Left ventricle myocardium inferior (tissue), 1 donor: ENCODE data around the gene PLAAT5. TPM values are rescaled to one million over a fixed set of nuclear protein-coding genes. Genes with fewer than 3 reads are reported as not detected.
"Not testable (repeated sequence)": the region's sequence is repeated elsewhere in the genome, so short reads cannot be mapped to it uniquely, and the experiment has no call there.

Experiments
- DNase-seq: peaks from one replicate; pipeline ENCODE4 v3.0.0-alpha.2; 2020
- H3K27ac ChIP-seq: fragments of 200-600 bp; replicated peaks from 2 replicates; pipeline ENCODE4 v1.8.0; 2021
- H3K27me3 ChIP-seq: fragments of 200-600 bp; 2 replicates; pipeline ENCODE4 v1.8.0; 2021; ENCODE audit warnings: low read depth
- H3K36me3 ChIP-seq: fragments of 200-600 bp; 2 replicates; pipeline ENCODE4 v1.8.0; 2021
- H3K4me1 ChIP-seq: fragments of 200-600 bp; 2 replicates; pipeline ENCODE4 v1.8.0; 2021
- H3K4me3 ChIP-seq: fragments of 200-600 bp; 2 replicates; pipeline ENCODE4 v1.8.0; 2021; ENCODE audit warnings: mild to moderate bottlenecking, moderate library complexity
- H3K9me3 ChIP-seq: fragments of 200-600 bp; replicated peaks from 2 replicates; pipeline ENCODE4 v1.8.0; 2021
- intact Hi-C: fragments of 100-400 bp; cut with micrococcal nuclease; formaldehyde crosslinking; loops from one replicate; pipeline ENCODE4 v1.11.0; 2022
- total RNA-seq: library from RNA; stranded (reverse); fragmentation: NEBNext Ultra II Directional; extraction: Animal tissue kit (Norgen Biotek cat#: 25700); gene quantifications from one replicate; pipeline ENCODE4 v1.2.1, GENCODE V29; 2021
- TF ChIP-seq, protein P1 (sequence below): fragments of 200-600 bp; IDR thresholded peaks from 2 replicates; pipeline ENCODE4 v1.8.0; 2021; ENCODE audit warnings: antibody characterized with exemption, mild to moderate bottlenecking, borderline replicate concordance
- donor health status: DM: no; HTN: yes; CAD: no; lungs with severe emphysema.

PLAAT5 gene
- total RNA-seq, 1 donor from 2014 or later = 1.4 TPM

DNA sequence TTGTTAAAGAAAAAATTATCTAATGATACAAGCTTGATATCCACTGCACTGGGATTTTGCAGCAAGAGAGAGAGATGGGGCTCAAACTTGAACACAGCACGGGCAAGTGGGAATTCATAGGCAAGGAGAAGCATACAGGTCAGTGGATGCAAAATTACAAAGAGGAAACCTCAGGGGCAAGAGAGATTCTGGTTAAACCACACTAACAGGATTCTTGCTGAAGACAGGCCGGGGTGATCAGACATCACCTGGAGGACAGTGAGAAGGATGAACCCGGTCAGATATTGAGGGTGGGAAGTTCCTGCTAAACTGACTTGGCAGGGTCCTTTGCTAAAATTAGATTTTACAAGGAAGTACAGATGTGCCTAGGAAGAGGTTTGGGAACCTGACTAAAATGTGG, 43.1 kb upstream of the PLAAT5 start:
- H3K4me3 ChIP-seq = no peak overlapping the region
- H3K9me3 ChIP-seq = no peaks in the 10 kb centered on the region
- H3K27me3 ChIP-seq = no peaks in the 10 kb centered on the region
- TF ChIP-seq, protein P1, sequence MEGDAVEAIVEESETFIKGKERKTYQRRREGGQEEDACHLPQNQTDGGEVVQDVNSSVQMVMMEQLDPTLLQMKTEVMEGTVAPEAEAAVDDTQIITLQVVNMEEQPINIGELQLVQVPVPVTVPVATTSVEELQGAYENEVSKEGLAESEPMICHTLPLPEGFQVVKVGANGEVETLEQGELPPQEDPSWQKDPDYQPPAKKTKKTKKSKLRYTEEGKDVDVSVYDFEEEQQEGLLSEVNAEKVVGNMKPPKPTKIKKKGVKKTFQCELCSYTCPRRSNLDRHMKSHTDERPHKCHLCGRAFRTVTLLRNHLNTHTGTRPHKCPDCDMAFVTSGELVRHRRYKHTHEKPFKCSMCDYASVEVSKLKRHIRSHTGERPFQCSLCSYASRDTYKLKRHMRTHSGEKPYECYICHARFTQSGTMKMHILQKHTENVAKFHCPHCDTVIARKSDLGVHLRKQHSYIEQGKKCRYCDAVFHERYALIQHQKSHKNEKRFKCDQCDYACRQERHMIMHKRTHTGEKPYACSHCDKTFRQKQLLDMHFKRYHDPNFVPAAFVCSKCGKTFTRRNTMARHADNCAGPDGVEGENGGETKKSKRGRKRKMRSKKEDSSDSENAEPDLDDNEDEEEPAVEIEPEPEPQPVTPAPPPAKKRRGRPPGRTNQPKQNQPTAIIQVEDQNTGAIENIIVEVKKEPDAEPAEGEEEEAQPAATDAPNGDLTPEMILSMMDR = no peak
- no peaks in the 10 kb centered on the region for H3K36me3 ChIP-seq
- DNase-seq = no peak
- intact Hi-C loops = no loop called here
- H3K4me1 ChIP-seq = peaks cover 32% of the 10 kb centered on the region
- H3K27ac ChIP-seq = no peak overlapping the region

DNA sequence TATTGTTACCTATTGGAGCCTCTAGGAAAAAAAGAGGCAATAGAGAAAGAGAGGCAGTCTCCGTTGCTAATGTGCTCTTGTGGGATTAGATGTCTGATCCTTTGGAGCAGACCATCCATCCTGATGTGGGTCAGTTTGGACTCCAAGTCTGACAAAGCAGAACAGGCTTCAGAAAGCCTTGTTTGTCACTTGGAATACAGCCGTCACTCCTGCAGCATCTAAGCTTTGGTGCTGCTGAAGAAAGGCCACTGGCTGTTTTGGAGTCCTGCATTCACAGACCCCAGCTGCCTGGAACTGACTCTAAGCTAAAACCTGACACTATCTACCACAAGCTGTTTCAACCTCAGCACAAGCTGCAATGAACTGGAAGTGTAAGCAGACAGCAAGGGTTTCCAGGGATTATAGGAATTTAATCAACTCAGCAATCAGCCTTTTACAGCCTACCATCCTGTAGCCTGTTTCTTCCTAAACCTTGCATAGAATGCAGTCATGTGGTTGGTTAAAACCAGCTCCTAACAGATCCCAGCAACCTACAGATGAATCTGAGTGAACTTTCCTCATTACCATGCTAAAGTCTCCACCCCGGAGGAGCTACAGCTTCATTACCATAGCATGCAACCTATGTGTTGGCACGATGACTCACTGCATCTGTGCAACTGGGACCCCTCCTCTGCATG, 42.0 kb upstream of the PLAAT5 start:
- no peaks in the 10 kb centered on the region for H3K36me3 ChIP-seq
- H3K4me1 ChIP-seq = peaks cover 22% of the 10 kb centered on the region
- no peaks in the 10 kb centered on the region for H3K27me3 ChIP-seq
- intact Hi-C loops = no loop called here
- H3K4me3 ChIP-seq = no peak overlapping the region
- no peak overlapping the region for H3K27ac ChIP-seq
- DNase-seq = no peak
- H3K9me3 ChIP-seq = no peaks in the 10 kb centered on the region
- TF ChIP-seq, protein P1 = no peak

DNA sequence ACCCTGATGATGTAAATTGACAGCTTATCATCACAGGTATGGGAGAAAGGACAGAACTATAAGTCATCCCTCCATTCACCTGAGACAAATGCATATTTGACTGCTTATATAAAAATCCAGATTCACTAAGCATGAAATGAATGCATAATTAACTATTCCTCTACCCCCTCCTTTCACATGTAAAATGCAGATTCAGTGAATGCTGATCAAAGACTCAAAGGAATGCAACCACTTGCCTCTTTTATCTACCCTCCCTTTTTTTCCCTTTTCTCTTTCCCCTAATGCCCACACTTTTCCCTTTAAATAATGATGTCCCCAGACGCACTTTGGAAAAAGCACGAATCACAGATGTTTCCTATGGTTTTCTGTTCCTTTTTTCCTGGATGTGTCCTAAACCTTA, 41.1 kb upstream of the PLAAT5 start:
- Histone ChIP-seq H3K9me3 (no peaks in the 10 kb centered on the region), H3K36me3 (no peaks in the 10 kb centered on the region), H3K27me3 (no peaks in the 10 kb centered on the region), H3K4me1 (peaks cover 14% of the 10 kb centered on the region), H3K4me3 (no peak overlapping the region), H3K27ac (no peak overlapping the region)
- DNase-seq = no peak
- intact Hi-C loops = no loop called here
- TF ChIP-seq, protein P1 = no peak

DNA sequence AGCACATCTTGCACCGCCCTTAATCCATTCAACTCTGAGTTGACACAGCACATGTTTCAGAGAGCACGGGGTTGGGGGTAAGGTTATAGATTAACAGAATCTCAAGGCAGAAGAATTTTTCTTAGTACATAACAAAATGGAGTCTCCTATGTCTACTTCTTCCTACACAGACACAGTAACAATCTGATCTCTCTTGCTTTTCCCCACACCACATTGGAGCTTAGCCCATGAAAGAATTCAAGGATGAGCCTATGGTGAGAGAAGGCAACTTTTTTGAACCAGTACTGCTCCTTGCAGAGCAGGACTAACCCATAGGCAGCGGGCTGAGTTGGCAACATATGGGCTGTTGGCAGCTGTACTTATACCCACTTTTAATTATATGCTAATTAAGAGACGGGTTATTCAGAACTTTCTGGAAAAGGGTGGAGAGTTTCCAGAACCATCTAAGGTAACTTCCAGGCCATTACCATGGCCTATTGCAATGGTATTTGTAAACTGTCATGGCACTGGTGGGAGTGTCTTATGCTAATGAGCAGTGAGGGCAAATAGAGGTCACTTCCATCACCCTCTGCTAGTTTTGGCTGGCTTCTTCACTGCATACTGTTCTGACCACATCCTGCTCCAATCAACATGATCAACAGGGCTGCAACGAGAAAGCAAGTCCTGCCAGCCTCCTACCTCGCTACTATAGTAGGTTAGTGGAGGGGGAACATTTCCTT, 40.3 kb upstream of the PLAAT5 start:
- H3K36me3 ChIP-seq, H3K9me3 ChIP-seq, H3K4me3 ChIP-seq, intact Hi-C loops, DNase-seq, H3K27ac ChIP-seq, H3K27me3 ChIP-seq, H3K4me1 ChIP-seq: not testable (repeated sequence)

DNA sequence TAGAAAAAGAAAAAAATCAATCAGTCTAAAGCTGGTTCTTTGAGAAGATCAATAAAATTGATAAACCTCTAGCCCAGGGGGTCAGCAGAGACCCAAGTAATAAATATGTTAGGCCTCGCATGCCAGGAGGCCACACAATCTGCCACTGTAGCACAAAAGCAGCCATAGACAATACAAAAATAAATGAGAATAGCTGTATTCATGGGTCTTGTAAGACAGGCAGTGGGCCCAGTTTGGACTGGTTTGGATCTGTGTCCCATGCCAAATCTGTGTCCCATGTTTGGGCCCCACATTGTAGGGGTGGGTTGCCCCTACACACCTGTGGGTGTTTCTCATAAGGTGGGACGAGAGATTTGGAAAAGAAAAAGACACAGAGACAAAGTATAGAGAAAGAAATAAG, 39.1 kb upstream of the PLAAT5 start:
- TF ChIP-seq, protein P1 = no peak
- Histone ChIP-seq H3K27me3 (no peaks in the 10 kb centered on the region), H3K27ac (no peak overlapping the region), H3K4me1 (no peaks in the 10 kb centered on the region), H3K36me3 (no peaks in the 10 kb centered on the region), H3K4me3 (no peak overlapping the region), H3K9me3 (no peaks in the 10 kb centered on the region)
- intact Hi-C loops = no loop called here
- no peak for DNase-seq

DNA sequence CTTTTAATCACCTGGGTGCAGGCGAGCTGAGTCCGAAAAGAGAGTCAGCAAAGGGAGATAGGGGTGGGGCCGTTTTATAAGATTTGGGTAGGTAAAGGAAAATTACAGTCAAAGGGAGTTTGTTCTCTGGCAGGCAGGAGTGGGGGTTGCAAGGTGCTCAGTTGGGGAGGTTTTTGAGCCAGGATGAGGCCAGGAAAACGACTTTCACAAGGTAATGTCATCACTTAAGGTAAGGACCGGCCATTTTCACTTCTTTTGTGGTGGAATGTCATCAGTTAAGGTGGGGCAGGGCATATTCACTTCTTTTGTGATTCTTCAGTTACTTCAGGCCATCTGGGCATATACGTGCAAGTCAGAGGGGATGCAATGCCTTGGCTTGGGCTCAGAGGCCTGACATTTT, 38.4 kb upstream of the PLAAT5 start:
- H3K4me1 ChIP-seq, H3K27ac ChIP-seq, DNase-seq, H3K4me3 ChIP-seq, H3K36me3 ChIP-seq, H3K9me3 ChIP-seq, intact Hi-C loops, H3K27me3 ChIP-seq: not testable (repeated sequence)

DNA sequence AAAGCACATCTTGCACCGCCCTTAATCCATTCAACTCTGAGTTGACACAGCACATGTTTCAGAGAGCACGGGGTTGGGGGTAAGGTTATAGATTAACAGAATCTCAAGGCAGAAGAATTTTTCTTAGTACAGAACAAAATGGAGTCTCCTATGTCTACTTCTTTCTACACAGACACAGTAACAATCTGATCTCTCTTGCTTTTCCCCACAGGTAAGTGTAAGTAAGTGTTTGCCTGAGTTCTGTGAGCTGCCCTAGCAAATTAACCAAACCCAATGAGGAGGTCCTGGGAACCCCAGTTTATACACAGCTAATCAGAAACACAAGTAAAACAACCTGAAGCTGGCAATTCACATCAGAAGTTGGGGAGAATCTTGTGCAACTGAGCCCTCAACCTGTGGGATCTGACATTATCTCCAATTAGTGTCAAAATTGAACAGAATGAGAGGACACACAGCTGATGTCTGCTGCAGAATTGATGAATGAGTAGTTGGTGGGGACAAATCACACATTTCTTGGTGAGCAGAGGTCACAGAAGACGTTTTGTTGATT, 37.8 kb upstream of the PLAAT5 start:
- intact Hi-C loops = not testable (repeated sequence)

DNA sequence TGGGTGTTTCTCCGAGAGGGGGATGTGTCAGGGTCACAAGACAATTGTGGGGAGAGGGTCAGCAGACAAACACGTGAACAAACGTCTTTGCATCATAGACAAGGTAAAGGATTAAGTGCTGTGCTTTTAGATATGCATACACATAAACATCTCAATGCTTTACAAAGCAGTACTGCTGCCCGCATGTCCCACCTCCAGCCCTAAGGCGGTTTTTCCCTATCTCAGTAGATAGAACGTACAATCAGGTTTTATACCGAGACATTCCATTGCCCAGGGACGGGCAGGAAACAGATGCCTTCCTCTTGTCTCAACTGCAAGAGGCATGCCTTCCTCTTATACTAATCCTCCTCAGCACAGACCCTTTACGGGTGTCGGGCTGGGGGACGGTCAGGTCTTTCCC, 37.2 kb upstream of the PLAAT5 start:
- DNase-seq, H3K36me3 ChIP-seq, H3K27me3 ChIP-seq, H3K4me3 ChIP-seq, intact Hi-C loops, H3K4me1 ChIP-seq, H3K27ac ChIP-seq: not testable (repeated sequence)
- peaks cover 15% of the 10 kb centered on the region for H3K9me3 ChIP-seq

More for the DNA sequence above, 37.8 kb upstream of the PLAAT5 start:
- not testable (repeated sequence) for H3K36me3 ChIP-seq, H3K27me3 ChIP-seq, H3K4me1 ChIP-seq, H3K9me3 ChIP-seq, DNase-seq, H3K4me3 ChIP-seq, H3K27ac ChIP-seq
